Activated CD8-positive, alpha-beta memory T cell treated with anti-CD3 and anti-CD28 coated beads for 4 hours (primary cell): ENCODE measurements around the gene UGCG.
"Not testable (repeated sequence)": the region's sequence is repeated elsewhere in the genome, so short reads cannot be mapped to it uniquely, and the experiment has no call there.

Experiments used
- DNase-seq, 2 donors: peaks; one replicate each; pipeline ENCODE4 v3.0.0-alpha.2; 2020; ENCODE audit warnings: low read depth in 2 of 2

The UGCG gene

GRCh38 chr9:111890867-111891266 lies 5.7 kb upstream of the UGCG start:
- not testable (repeated sequence) for DNase-seq

DNA sequence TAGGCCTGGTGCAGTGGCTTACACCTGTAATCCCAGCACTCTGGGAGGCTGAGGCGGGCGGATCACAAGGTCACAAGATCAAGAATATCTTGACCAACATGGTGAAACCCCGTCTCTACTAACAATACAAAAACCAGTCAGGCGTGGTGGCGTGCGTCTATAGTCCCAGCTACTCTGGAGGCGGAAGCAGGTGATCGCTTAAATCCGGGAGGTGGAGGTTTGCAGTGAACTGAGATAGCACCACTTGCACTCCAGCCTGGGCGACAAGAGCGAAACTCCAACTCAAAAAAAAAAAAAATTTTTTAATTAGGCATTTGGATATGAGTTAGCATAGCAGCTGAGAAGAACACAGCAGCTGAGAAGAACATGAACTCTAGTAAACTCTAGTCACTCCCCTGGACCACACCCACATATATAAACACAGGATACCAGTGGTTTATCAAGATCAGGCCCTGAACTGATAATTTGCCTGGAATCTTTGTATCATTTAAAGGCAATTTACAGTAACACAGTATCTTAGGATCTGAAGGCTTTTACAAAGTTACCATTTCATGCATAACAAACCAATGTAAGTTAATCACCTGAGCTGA lies 4.6 kb upstream of the UGCG start:
- DNase-seq = no peak

DNA sequence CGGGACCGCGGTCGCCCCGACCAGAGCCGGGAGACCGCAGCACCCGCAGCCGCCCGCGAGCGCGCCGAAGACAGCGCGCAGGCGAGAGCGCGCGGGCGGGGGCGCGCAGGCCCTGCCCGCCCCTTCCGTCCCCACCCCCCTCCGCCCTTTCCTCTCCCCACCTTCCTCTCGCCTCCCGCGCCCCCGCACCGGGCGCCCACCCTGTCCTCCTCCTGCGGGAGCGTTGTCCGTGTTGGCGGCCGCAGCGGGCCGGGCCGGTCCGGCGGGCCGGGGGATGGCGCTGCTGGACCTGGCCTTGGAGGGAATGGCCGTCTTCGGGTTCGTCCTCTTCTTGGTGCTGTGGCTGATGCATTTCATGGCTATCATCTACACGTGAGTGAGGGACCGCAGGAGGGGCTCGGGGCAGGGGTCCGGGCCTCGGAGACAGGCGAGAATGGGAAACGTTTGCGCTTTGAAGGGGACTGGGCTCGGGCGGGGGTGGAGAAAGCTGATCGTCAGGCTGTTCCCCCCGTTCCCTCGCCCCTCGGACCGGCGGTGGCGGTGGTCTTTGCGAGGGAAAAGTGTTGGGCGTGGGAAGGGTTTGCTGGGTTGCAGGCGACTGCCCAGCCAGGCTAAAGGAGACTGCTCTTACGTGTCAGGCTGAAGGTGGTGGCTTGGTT lies 457 bp downstream of the UGCG start:
- DNase-seq = peak; percentile 16 to 35

GRCh38 chr9:111897601-111898137 lies 1.1 kb downstream of the UGCG start:
- no peak for DNase-seq

DNA sequence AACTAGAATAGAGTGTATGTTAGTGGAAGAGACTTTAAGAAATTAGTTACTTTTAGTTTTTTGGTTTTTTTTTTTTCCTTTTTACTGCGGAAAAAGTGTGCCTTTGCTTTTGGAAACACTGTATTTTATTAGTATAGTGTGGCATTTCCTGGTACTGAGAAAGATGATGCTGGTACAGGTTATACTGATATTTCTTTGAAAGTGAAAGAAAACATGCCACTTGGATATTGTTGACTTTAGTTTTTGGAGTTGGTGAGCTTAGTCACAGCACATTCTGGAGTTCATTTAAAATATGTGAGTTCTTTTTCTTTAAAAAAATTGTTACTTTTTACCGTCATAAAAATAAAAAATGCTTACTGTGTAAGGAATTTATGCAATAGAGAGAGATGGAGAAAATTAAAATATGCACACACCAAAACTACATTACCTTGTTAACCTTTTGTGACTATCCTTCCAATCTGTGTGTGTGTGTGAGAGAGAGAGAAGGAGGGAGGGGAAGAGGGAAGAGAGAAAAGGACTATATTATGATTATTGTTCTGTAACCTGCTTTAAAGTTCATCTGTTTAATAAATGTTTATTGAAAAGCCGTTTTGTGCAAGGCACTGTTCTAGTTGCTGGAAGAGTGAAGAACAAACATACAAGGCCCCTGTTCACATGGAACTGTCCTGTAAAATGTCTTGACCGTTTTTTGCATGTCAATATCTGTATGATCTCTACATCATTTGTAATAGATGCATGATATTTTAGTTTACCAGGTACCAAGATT lies 1.9 kb downstream of the UGCG start:
- DNase-seq = no peak

- no peak for DNase-seq
Measured at GRCh38 chr9:111900151-111900857, 3.7 kb downstream of the UGCG start.

DNA sequence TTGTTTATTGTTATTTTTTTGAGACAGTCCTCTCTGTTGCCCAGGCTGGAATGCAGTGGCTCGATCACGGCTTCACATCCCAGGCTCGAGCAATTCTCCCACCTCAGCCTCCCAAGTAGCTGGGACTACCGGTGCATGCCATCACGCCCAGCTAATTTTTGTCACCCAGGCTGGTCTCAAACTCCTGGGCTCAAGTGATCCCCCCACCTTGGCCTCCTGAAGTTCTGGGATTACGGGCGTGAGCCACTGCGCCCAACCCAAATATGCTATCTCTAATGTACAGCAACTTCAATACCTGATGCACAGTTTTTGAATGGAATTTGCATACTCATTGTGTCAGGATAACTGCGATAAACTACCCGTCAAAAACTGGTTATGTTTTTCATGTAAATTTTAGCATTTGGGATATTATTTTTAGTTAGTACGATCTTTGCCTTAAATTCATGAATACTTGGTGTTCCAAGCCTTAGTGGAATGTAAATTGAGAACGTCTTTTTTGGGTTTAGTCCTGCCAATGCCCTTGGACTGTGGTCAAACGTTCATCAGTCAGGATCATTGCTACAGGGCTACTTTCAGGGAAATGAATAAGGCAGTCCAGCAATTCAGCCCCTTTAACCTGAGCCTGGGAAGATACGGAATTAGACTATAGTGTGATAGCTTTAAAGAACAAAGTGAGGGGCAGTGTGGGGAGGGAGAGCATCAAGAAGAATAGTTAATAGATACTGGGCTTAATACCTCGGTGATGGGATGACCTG lies 4.4 kb downstream of the UGCG start:
- no peak for DNase-seq

- DNase-seq = no peak
Measured at GRCh38 chr9:111902391-111903139, 6.0 kb downstream of the UGCG start.

DNA sequence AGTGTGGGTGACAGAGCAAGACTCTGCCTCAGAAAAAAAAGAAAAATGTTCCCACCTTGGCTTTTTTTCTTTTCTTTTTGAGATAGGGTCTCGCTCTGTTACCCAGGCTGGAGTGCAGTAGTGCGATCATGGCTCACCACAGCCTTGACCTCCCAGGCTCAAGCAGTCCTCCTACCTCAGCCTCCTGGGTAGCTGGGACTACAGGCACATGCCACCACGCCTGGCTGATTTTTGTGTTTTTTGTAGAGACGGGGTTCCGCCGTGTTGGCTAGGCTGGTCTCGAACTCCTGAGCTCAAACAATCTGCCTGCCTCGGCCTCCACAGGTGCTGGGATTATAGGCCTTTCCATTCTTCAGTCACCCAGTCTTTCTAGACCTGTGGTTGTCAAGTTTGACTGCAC lies 6.9 kb downstream of the UGCG start:
- DNase-seq = not testable (repeated sequence)

DNA sequence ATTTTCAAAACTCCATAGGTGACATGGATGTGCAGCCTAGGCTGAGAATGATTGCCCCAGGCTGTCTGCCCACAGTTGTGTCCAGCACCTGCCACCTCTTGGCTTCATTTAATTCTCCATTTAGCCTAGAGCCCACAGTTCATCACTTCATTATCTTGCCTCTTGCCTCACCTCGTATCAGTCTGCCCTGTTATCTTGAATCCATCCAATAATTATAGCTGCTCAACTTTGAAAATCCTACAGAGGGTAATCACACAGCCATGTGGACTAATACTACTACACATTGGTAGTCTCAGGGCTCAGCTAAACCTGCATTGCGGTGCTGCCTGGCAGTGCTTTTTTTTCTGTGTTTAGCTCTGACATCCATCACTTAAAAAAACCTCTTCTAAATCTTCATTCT lies 7.4 kb downstream of the UGCG start:
- no peak for DNase-seq

GRCh38 chr9:111904891-111905291 lies 8.3 kb downstream of the UGCG start:
- no peak for DNase-seq

GRCh38 chr9:111907147-111907546 lies 10.5 kb downstream of the UGCG start:
- no peak for DNase-seq

GRCh38 chr9:111909444-111909843 lies 12.8 kb downstream of the UGCG start:
- no peak for DNase-seq

DNA sequence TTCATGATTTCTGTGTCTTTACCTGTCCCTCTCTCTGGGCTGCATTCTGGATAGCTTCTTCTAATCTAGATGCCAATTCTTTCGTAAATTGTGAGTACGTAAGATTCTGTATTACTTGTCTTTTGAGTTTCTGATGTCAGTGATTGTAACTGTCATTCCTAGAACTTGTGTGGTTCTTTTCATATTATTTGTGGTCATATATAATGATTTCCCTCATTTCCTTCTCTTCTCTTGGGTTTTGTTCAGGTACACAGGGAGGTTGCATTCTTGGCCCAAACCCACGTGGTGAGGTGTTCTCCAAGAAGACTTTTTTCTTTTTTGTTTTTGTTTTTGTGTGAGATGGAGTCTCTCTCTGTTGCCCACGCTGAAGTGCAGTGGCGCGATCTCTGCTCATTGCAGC lies 13.8 kb downstream of the UGCG start:
- no peak for DNase-seq

GRCh38 chr9:111913159-111913558 lies 16.5 kb downstream of the UGCG start:
- no peak for DNase-seq

DNA sequence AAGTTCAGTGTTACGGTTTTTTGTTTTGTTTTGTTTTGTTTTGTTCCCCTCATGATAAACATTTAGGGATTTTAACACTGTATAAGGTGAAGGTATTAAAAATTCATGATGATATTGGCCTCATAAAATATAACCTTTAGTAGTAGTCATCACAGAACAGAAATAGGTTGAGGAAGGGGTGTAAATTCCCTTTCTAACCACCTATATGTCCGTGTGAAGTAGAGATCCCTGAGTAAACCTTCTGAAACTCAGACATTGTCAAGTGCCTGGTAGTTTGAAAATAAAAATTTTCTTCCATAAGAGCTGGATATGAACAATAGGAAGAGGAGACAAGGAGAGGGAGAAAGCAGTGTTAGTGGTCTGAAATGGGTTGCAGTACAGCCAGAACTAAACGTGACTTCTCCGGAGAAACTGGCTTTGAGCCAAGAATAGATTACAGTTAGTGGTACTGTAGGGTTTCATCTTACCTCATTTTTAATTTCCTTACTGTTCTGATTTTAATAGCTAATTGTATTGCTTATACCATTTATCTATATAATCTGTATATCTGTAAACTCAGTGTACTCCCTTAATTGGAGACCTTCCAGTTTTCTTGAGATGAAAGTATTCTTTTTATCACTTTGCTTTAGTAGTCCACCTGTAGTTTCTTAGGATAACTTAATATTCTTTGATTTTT lies 18.3 kb downstream of the UGCG start:
- DNase-seq = no peak

- no peak for DNase-seq
Measured at GRCh38 chr9:111915425-111915758, 18.8 kb downstream of the UGCG start.

DNA sequence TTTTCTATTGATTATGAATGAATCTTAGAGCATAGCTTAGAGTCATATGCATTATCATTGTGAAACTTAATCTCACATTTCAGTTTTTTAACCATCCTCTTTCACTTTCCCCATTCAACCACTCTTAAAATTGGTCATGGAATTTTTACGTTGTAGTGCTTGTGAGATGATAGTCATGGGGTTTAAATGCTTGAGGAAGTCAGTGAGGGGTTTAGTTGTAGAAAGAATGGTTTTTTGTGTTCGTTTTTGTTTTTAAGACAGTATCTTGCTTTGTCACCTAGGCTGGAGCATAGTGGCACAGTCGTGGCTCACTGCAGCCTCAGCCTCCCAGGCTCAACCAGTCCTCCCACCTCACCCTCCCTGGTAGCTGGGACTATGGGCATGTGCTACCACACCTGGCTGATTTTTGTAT lies 19.6 kb downstream of the UGCG start:
- no peak for DNase-seq

DNA sequence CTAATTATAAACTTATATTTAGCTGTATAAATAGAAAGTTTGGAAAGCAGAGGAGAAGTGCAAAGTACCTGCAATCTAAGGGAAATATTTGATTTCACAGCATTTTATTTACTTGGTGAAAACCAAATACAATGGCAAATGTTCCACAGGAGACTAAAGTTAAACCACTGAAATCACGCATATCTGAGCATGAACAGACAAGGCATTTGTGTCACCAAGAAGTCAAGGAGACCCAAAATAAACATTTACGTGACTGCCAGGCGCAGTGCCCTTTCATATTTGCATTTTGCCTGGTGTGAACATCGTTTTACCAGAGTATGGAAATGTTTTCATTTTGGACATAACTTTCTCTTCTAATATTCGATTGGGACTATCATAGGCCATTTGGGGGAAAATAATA lies 20.6 kb downstream of the UGCG start:
- DNase-seq = no peak

- no peak for DNase-seq
Measured at GRCh38 chr9:111917980-111918379, 21.4 kb downstream of the UGCG start.
